Subcutaneous adipose tissue (tissue), 4 donors: ENCODE measurements around the gene TLE4. TPM values are rescaled to one million over a fixed set of nuclear protein-coding genes. Genes with fewer than 3 reads are reported as not detected.

Experiments
- total RNA-seq, 4 donors: library from RNA; depleted of rRNA; stranded (reverse); fragments of >200 nt; gene quantifications; one replicate each; pipeline ENCODE4 v1.1.0, GENCODE V29; 2016
- TF ChIP-seq, protein P1 (sequence below): fragments of 450-650 bp; IDR thresholded peaks from one replicate; pipeline ENCODE4 v1.5.1; 2016; ENCODE audit warnings: low read depth, mild to moderate bottlenecking, control low read depth, antibody characterized with exemption, moderate library complexity

TLE4 gene
- total RNA-seq, 4 donors from 2014 or later: 16.5 to 25.2 (median 21.2) TPM

GRCh38 chr9:79735023-79735779 is 163.4 kb downstream of the TLE4 start:
- TF ChIP-seq, protein P1, sequence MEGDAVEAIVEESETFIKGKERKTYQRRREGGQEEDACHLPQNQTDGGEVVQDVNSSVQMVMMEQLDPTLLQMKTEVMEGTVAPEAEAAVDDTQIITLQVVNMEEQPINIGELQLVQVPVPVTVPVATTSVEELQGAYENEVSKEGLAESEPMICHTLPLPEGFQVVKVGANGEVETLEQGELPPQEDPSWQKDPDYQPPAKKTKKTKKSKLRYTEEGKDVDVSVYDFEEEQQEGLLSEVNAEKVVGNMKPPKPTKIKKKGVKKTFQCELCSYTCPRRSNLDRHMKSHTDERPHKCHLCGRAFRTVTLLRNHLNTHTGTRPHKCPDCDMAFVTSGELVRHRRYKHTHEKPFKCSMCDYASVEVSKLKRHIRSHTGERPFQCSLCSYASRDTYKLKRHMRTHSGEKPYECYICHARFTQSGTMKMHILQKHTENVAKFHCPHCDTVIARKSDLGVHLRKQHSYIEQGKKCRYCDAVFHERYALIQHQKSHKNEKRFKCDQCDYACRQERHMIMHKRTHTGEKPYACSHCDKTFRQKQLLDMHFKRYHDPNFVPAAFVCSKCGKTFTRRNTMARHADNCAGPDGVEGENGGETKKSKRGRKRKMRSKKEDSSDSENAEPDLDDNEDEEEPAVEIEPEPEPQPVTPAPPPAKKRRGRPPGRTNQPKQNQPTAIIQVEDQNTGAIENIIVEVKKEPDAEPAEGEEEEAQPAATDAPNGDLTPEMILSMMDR: no peak

DNA sequence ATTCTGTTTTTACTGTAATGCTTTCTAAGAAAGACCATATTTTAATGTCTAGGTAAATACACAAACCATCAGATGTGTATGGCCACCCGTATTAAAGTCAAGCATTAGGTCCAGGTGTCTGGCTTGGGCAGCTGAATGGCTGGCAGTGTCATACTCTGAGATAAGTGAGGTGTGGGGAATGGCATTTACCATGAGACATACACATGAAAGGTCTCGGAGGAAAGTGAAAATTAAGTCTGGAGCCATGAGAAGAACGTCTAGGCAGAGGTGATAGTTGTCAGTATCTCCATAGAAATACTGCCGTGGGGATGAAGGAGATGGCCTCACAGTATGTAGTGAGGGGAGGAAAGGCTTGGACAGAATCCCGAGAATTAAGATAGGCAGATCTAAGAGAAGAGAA is 164.3 kb downstream of the TLE4 start:
- TF ChIP-seq, protein P1: no peak

- TF ChIP-seq, protein P1: no peak
These were observed 169.6 kb downstream of the TLE4 start for GRCh38 chr9:79741381-79741780.

GRCh38 chr9:79742110-79742721 is 170.5 kb downstream of the TLE4 start:
- TF ChIP-seq, protein P1: no peak

DNA sequence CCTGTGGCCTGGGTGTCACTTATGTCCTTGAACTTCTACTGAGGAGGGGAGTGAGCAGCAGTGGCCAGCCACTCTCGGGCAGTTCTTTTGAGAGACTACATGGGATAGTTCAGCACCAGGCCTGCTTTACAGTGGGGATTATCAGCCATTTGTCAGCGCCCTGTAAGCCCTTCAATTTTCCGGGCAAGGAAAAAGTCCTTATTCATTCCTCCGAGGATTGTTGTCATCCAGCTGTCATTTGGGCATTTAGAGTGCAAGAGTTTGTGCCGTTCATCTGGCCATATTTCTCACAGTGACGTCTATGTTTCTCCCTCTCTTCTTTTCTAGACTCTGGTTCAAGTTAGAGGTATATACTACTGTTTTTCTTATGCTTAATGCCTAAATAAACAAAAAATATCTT is 172.8 kb downstream of the TLE4 start:
- TF ChIP-seq, protein P1: no peak

DNA sequence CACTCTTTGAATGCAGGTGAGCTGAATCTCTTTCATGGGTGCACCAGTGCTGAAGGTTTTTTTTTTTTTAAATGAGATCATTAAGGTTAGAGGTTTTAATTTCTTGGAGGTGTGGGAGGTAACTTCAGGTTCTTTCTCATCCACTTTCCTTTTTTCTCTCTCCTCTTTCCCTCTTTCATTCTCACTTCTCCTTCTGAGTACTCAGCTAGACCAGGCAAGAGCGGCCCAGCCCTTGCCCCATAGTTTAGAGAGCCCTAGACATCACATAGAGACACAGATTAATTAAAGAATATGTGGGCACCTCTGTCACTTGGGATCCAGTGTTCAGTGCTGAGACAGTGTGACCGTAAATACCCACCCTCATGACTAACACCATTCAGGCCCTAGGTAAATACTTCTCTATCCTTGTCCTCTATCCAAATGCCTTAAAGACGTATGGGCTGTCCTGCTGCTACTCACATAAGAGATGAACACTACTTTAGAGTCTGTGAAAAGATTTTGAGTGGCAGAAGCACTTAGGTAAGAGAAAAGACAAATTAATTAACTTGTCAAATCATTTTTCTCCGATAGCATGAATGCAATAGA is 174.1 kb downstream of the TLE4 start:
- TF ChIP-seq, protein P1: no peak

- TF ChIP-seq, protein P1: no peak
These were observed 184.6 kb downstream of the TLE4 start for GRCh38 chr9:79756414-79756813.
